Vagina (tissue), 2 donors: ENCODE measurements around the gene MAML2.

Experiments
- POLR2A ChIP-seq, 2 donors: fragments of 450-650 bp; IDR thresholded peaks; one replicate each; pipeline ENCODE4 v1.6.1; 2017; ENCODE audit warnings: antibody characterized with exemption in 2 of 2, mild to moderate bottlenecking in 2 of 2, moderate library complexity in 2 of 2
- POLR2AphosphoS5 ChIP-seq, 2 donors: sonication (generic); formaldehyde crosslinking; IDR thresholded peaks; one replicate each; pipeline ENCODE4 v1.9.0; 2017; ENCODE audit warnings: antibody characterized with exemption in 2 of 2, mild to moderate bottlenecking in 2 of 2, low read depth in 1 of 2; ENCODE audit not compliant: insufficient read depth in 1 of 2
- TF ChIP-seq, protein P1 (sequence below), 3 experiments: fragments of 450-650 bp in 2 of 3; fragments of 200-600 bp in 1 of 3; sonication (generic) in 1 of 3; IDR thresholded peaks; one replicate each; pipeline ENCODE4 v1.5.1; 2017 to 2019; ENCODE audit warnings: antibody characterized with exemption in 3 of 3, mild to moderate bottlenecking in 2 of 3, moderate library complexity in 2 of 3

- no peak for TF ChIP-seq POLR2A (IDR thresholded peaks at IDR 0.05)
- TF ChIP-seq, protein P1, sequence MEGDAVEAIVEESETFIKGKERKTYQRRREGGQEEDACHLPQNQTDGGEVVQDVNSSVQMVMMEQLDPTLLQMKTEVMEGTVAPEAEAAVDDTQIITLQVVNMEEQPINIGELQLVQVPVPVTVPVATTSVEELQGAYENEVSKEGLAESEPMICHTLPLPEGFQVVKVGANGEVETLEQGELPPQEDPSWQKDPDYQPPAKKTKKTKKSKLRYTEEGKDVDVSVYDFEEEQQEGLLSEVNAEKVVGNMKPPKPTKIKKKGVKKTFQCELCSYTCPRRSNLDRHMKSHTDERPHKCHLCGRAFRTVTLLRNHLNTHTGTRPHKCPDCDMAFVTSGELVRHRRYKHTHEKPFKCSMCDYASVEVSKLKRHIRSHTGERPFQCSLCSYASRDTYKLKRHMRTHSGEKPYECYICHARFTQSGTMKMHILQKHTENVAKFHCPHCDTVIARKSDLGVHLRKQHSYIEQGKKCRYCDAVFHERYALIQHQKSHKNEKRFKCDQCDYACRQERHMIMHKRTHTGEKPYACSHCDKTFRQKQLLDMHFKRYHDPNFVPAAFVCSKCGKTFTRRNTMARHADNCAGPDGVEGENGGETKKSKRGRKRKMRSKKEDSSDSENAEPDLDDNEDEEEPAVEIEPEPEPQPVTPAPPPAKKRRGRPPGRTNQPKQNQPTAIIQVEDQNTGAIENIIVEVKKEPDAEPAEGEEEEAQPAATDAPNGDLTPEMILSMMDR (IDR thresholded peaks at IDR 0.05): no peak
- TF ChIP-seq POLR2AphosphoS5 (IDR thresholded peaks at IDR 0.05; ENCODE audit: insufficient read depth in 1 of 2, low read depth in 1 of 2): no peak
Measured at GRCh38 chr11:96337541-96338431, 5.2 kb downstream of the MAML2 start.
